GM04503 (cell line): ENCODE measurements around the gene TRABD2B.

Source experiments
- DNase-seq: peaks from one replicate; pipeline ENCODE4 v3.0.0-alpha.2; 2012; ENCODE audit warnings: low read depth

TRABD2B gene

GRCh38 chr1:47757226-47757975, 239.8 kb downstream of the TRABD2B start:
- no peak for DNase-seq

GRCh38 chr1:47756411-47756810, 240.8 kb downstream of the TRABD2B start:
- no peak for DNase-seq

- no peak for DNase-seq
Observed at GRCh38 chr1:47756006-47756405, 241.2 kb downstream of the TRABD2B start.

DNA sequence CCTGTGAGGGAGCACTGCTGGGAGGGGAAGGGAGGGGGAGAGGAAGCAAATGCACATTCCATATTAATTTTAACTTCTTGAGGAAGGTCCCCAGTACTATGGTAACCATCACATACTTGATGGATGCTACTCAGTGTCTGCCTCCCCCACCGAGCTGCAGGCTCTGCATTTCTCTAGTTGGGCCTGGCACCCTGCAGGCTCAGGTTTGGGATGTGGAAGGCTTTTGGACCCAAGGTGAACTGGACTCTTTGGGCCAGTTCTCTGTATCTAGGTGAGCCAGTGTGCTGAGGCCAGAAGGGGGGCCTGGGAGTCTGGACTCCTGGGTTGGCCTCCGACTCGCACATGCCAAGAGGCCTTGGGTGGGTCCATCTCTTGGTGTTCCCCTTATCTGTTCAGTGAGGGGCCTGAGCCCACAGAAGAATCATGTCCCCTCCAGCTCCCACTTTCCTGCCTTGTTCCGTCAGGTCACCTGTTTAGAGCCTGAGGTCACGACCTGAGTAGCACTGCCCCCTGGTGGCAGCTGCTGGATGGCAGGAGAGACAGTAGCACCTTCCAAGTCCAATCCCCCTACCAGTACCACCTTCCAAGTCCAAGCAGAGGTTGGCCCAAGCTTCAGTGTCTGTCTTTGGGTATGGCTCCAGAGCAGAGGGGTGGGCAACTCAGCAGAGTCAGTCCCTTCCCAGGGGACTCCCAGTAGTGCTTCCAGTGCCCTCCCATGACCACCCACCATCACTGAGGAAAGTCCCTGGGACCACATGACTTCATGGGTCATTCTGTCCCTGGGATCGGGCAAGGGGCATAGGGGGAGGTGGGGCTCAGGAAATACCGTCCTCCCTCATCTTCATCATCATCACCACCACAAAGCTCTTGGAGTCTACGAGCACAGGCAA, 241.8 kb downstream of the TRABD2B start:
- DNase-seq: no peak

GRCh38 chr1:47754221-47754620, 243.0 kb downstream of the TRABD2B start:
- no peak for DNase-seq

DNA sequence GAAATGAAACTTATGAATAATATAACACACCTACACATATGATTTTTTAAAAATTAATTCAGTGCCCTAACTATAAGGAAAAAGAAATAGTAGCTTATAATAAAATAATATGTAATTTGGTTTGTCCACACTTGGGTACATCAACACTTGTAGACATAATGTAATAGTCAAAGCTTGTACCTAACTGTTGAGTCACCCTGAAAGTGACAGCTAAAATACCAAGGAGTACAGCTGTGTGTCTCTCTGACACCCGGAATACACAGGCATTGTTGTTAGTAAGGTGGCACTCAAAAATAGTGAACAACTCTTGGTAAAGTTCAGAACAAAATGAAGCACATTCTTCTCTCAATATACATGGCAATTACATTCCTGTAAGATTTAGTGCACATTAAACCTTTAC, 243.4 kb downstream of the TRABD2B start:
- DNase-seq: no peak

DNA sequence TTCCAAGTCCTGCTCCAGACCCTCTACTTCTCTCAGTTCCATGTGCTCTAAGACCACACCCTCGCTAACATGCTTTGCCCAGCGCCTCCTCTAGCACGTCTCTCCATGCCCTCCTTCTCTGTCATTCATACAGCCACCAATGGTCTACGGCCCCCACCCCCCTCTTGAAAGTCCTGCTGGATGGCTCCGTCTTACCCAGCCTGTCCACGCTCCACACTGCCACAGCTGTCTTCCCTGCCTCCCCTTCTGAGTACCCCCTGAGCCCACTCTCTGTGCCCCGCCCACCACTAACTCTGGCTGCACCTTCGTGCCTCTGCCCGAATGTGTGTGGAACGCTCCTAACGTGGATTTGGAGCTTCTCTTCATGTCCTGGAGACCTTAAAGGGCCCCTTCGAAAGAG, 244.6 kb downstream of the TRABD2B start:
- no peak for DNase-seq

DNA sequence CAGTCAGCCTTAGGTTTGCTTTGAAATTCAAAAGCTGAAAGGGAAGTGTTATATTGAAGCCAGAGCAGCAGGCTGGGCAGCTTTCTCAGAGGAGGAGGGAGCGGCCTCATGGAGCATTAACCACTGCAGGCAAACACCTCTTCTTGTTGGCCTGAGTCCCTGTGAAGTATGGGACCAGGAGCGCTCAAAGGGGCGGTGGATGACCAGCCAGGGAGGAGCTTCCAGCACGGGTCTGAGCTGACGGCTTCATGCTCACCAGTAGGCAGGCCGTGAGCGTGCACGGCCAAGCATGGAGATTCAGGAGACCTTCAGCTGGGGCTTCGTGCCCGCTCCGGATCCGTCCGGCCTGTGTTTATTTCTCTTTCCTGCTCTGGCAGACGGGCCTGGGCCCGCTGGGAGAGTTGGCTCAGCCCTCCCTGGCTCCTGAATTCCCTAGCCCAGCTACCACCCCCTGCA, 245.2 kb downstream of the TRABD2B start:
- no peak for DNase-seq

GRCh38 chr1:47751193-47751592, 246.0 kb downstream of the TRABD2B start:
- DNase-seq: no peak

DNA sequence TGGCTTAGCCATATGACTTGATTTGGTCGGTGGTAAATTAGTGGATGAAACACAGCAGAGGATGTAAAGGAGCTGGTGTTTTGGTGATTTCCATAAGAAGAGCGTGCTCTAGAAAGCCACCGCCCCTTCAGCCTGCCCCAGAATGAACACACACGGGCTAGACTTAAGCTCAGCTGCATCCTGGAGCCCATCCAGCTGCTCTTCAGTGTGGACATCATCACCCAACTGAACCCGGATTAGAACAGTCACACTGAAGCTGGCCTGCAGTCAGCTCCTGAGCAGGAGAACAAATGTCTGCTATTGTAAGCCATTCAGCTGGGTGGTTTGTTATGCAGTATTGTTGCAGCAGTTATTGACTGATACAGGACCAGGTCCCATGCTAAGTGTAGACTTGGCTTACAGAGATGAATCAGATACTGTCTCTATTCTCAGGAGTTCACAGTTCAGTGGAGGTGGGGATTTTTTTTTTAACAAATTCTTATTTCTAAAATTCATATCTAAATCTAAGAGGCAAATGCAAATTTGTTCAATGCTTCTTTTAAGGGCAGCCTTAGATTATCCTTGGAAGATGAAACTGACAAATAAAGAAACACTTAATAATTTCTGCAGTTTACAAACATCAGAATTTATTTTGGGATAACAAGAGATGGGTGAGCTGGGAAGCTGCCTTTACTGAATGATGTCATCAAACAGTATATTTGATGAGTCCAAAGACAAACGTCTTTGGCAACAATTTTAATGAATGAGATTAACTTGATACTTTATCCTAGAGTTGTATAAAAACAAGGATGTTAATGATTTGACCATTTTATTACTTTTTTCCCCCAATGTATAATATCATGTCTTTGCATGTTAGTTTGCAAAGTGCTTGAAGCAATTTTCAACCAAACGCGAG, 251.2 kb downstream of the TRABD2B start:
- no peak for DNase-seq

- DNase-seq: no peak
Observed at GRCh38 chr1:47742890-47743760, 254.1 kb downstream of the TRABD2B start.

- DNase-seq: no peak
Observed at GRCh38 chr1:47738560-47739182, 258.5 kb downstream of the TRABD2B start.

GRCh38 chr1:47732489-47732888, 264.7 kb downstream of the TRABD2B start:
- no peak for DNase-seq

DNA sequence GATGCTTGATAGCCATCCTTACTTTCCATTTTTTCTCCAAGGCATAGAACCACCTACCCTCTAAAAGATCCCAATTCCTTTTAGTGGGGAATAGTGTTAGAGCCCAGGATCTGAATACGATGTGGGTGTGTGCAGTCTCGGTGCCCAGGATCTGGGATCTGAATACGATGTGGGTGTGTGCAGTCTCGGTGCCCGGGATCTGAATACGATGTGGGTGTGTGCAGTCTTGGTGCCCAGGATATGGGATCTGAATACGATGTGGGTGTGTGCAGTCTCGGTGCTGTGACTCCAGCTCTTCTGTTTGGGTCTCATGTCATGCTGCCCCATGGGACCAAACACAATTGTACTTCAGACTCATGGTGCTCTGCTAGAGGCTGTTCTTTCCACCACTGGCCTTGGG, 265.5 kb downstream of the TRABD2B start:
- DNase-seq: no peak

DNA sequence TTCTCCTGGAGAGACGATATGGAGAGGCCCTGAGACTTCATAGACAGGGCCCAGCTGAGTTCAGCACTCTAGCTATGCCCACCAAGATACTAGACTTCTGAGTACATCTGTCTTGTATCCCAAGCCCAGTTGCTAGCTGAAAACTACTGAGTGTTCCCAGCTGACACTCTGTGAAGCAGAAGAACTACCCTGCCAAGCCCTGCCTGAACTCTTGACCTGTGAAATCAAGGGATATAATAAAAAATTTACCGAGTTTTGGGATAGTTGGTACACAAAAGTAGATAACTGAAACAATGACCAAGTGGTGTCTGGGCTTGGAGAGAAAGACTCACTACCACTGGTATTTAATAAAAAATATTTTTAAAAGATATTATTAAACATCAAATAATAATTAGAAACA, 267.5 kb downstream of the TRABD2B start:
- DNase-seq: no peak

DNA sequence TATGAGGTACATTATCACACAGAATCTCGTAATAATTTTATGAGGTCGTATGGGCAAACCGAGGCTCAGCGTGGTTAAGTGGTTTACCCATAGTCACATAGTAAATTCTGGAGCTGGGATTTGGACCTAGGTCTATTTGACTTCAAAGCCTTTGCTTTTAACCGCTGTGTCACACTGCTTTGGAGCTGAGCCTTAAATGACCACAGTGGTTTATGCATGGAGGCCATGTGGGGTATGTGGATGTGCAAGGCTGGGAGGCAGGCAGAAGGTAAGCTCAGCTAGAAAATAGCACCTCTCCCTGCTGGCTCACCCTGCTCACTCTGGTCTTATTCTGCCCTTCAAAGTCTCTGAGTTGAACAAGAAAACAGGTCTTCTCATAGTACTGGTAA, 269.5 kb downstream of the TRABD2B start:
- no peak for DNase-seq

DNA sequence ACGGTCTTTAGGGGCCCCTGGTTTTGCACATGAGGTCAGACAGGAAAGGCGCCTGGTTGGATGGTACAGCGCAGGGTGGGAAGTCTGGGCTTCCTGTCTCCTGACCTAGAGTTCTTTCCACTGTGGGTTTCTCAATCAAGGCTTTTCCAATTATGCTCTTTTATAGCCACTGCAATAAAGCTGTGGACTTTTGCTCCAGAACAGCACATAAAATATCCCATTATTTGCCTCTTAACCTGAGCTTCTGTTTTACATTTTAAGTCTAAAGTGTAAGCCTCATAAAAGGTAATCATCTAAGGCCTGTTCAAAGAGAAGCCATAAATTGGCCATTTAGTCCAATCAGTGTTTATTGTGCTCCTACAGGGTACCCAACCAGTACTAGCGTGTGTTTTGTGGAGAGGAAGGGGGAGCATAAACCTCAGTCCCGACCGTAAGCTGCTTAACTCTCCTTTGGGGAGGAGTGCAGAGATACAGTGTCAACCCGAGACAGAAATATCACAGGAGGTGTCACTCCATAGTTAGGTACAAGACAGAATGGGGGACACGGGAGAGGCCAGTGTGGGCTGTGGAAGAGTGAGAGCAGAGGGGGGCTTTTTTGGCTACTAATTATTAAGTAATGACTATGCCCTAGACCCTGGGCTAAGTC, 270.0 kb downstream of the TRABD2B start:
- DNase-seq: no peak

- no peak for DNase-seq
Observed at GRCh38 chr1:47725992-47726855, 271.0 kb downstream of the TRABD2B start.

DNA sequence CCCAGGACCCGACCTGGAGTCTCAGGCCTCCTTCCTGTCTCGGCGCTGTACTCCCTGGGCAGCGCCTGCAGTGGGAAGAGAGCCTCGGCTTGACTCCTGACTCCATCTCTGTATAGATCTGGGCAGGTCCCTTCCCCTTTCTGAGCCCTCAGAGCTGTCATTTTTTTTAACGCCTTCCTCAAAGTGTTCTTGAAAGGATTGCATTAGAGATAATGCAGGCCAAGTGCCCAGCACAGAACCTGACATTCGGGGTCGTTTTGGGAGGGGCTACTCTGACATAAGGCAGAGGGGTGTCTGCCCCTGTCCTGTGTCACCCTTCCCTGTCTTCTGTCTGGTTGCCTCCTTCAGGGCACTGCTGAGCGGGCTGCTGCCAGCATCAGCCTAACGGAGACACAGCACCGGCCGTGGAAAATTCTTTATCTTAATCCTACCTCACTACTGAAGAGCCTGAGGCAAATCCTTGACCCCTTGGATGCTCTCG, 271.6 kb downstream of the TRABD2B start:
- DNase-seq: no peak
